ENCODE measurements around the gene TNFSF10.
"Not testable (repeated sequence)": the region's sequence is repeated elsewhere in the genome, so short reads cannot be mapped to it uniquely, and the experiment has no call there.

The TNFSF10 gene

DNA sequence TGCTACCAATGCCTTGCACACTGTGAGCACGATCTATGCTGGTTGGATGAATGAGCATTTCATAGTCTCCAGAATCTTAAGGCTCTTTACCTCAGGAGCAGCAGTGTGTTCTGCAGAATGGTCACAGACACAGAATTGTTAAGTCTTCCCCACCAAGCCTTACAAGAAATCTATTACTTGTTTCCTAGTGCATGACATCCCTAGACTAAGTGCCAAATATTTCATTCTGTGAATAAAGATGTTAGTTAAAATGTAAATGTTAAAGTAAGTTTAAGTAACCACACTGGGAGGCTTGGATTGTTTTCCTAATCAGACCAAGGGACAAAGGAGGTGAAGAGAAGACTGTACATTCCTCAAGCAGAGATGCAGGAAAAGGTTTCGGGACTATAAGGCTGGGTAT lies 4.1 kb upstream of the TNFSF10 start:
- Histone ChIP-seq H3K27me3 (replicated peaks; ENCODE audit: control insufficient read depth, insufficient read depth, low read length) (no peaks in the 10 kb centered on the region), H3K36me3 (ENCODE audit: control insufficient read depth, insufficient read depth, low read length, severe bottlenecking) (no peaks in the 10 kb centered on the region), H3K4me1 (ENCODE audit: control insufficient read depth, insufficient read depth, low read length) (peaks cover 24% of the 10 kb centered on the region), H3K9me3 (ENCODE audit: control insufficient read depth, low read length) (no peaks in the 10 kb centered on the region), H3K9ac (ENCODE audit: low read length) (no peak overlapping the region), H3K4me3 (ENCODE audit: low read length) (no peak overlapping the region)
- no peak for DNase-seq (ENCODE audit: low read depth)

DNA sequence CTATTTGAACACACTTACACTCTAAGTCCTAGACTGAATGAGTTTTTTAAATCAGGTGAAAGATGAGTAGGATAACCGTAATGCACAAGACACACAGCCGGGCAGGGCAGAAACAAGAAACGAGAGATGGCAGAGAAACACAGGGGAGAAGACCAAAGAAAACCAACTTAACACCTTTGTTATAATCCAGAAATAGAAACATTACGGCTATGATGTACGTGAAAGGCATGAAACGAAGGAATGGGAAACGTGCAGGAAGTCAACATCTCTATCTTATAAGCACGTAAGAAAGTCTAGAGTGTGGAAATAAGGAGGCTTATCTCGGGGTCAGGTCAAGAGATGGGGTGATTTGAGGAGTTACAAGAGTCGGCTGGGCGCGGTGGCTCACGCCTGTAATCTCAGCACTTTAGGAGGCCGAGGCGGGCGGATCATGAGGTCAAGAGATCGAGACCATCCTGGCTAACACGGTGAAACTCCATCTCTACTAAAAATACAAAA lies 1.9 kb upstream of the TNFSF10 start:
- no peaks in the 10 kb centered on the region for H3K27me3 ChIP-seq (replicated peaks; ENCODE audit: control insufficient read depth, insufficient read depth, low read length)
- no peaks in the 10 kb centered on the region for H3K9me3 ChIP-seq (ENCODE audit: control insufficient read depth, low read length)
- peaks cover 22% of the 10 kb centered on the region for H3K4me1 ChIP-seq (ENCODE audit: control insufficient read depth, insufficient read depth, low read length)
- no peak overlapping the region for H3K4me3 ChIP-seq (ENCODE audit: low read length)
- DNase-seq (ENCODE audit: low read depth), result no peak
- H3K9ac ChIP-seq (ENCODE audit: low read length), result no peak overlapping the region
- no peaks in the 10 kb centered on the region for H3K36me3 ChIP-seq (ENCODE audit: control insufficient read depth, insufficient read depth, low read length, severe bottlenecking)

DNA sequence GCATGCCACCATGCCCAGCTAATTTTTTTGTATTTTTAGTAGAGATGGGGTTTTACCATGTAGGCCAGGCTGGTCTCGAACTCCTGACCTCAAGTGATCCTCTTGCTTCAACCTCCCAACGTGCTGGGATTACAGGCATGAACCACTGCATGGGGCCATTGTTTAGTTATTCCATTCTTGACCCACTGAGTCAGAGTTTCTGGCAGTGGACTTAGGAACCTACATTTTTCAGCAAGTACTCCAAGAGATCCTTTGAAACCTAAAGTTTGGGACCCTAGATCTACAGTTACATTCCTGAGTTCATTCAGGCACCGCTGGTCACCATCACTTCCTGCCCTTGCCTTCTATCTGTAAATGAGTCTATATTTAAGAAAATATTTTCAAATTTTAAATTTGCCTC lies 1.4 kb upstream of the TNFSF10 start:
- Histone ChIP-seq H3K4me3 (ENCODE audit: low read length) (no peak overlapping the region), H3K9me3 (ENCODE audit: control insufficient read depth, low read length) (no peaks in the 10 kb centered on the region), H3K36me3 (ENCODE audit: control insufficient read depth, insufficient read depth, low read length, severe bottlenecking) (no peaks in the 10 kb centered on the region), H3K9ac (ENCODE audit: low read length) (no peak overlapping the region), H3K4me1 (ENCODE audit: control insufficient read depth, insufficient read depth, low read length) (peaks cover 24% of the 10 kb centered on the region), H3K27me3 (replicated peaks; ENCODE audit: control insufficient read depth, insufficient read depth, low read length) (no peaks in the 10 kb centered on the region)
- no peak for DNase-seq (ENCODE audit: low read depth)

DNA sequence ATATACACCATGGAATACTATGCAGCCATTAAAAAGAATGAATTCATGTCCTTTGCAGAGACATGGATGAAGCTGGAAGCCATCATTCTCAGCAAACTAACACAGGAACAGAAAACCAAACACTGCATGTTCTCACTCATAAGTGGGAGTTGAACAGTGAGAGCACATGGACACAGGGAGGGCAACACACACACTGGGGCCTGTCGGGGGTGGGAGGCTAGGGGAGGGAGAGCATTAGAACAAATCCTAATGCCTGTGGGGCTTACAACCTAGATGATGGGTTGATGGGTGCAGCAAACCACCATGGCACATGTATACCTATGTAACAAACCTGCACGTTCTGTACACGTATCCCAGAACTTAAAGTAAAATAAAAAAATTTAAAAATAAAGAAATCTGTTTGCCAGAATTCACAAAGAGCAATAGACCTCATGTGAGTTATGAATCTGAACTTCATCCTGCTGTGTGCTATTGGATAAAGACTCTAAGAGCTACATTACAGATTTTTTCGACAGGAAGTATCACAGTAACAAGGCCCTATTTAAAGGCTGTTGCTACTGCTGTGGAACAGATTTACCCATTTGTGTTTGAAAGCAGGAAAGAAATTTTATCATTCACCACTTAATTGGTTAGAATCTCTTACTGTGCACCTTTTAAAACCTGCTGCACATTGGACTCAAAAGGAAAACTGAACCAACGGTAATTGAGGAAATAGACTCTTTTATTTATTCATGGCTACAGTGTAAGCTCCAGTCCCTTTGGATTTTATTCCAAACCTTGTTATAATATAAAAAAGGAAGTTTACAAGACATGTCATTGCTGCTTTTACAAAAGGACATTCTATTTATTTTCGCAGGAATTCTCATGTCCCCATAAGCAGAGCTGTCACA lies 1.1 kb downstream of the TNFSF10 start:
- peaks cover 30% of the 10 kb centered on the region for H3K4me1 ChIP-seq (ENCODE audit: control insufficient read depth, insufficient read depth, low read length)
- H3K4me3 ChIP-seq (ENCODE audit: low read length), result peak overlapping the region; percentile 76
- not testable (repeated sequence) for H3K9me3 ChIP-seq (ENCODE audit: control insufficient read depth, low read length); DNase-seq (ENCODE audit: low read depth); H3K36me3 ChIP-seq (ENCODE audit: control insufficient read depth, insufficient read depth, low read length, severe bottlenecking); H3K27me3 ChIP-seq (replicated peaks; ENCODE audit: control insufficient read depth, insufficient read depth, low read length)
- peak overlapping the region; percentile 74 for H3K9ac ChIP-seq (ENCODE audit: low read length)

DNA sequence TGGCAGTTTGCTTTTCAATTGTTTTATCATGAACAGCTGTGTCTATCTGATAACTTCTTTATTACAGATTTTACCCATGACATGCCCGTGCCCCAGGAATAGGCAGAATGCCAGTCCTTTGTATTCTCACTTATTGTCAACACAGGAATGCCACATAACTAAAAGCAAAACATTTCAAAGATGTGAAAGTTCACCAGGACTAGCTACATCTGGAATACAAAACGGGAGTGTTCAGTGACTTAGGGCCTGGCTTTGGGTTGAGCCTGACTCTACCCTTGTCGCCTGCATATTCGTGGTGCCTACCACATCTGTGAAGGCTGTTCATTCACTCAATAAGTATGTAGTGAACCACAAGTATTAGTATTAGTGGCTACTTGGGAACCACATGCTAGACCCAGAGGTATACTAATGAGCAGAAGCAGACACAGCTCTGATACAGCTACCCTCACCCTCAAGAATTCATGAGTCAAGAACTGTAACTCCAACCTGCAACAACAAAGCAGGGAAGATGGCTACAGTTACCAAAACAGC lies 2.9 kb downstream of the TNFSF10 start:
- Histone ChIP-seq H3K27me3 (replicated peaks; ENCODE audit: control insufficient read depth, insufficient read depth, low read length) (no peaks in the 10 kb centered on the region), H3K4me3 (ENCODE audit: low read length) (no peak overlapping the region), H3K9me3 (ENCODE audit: control insufficient read depth, low read length) (no peaks in the 10 kb centered on the region), H3K36me3 (ENCODE audit: control insufficient read depth, insufficient read depth, low read length, severe bottlenecking) (no peaks in the 10 kb centered on the region), H3K4me1 (ENCODE audit: control insufficient read depth, insufficient read depth, low read length) (peaks cover 40% of the 10 kb centered on the region), H3K9ac (ENCODE audit: low read length) (no peak overlapping the region)
- DNase-seq (ENCODE audit: low read depth), result no peak

DNA sequence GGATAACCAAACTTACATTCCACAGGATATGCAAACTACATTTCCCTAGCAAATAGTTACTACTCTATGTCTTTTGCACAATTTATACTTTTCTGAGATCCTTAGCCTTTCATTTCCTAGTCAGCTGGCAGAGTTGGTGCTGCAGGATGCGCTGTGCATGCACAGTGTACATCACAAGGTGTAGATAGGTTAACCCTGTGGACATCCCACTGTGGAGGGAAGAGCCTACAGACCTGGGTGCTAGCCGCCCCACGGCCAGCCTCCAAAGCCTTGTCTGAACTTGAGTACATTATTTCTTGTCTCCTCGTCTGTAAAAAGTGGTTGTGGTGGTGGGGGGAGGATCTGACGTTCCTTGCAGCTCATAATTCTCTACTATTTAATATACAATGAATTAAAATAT lies 3.5 kb downstream of the TNFSF10 start:
- H3K4me1 ChIP-seq (ENCODE audit: control insufficient read depth, insufficient read depth, low read length), result peaks cover 38% of the 10 kb centered on the region
- no peak overlapping the region for H3K9ac ChIP-seq (ENCODE audit: low read length)
- no peaks in the 10 kb centered on the region for H3K9me3 ChIP-seq (ENCODE audit: control insufficient read depth, low read length)
- no peaks in the 10 kb centered on the region for H3K27me3 ChIP-seq (replicated peaks; ENCODE audit: control insufficient read depth, insufficient read depth, low read length)
- no peak for DNase-seq (ENCODE audit: low read depth)
- H3K36me3 ChIP-seq (ENCODE audit: control insufficient read depth, insufficient read depth, low read length, severe bottlenecking), result no peaks in the 10 kb centered on the region
- no peak overlapping the region for H3K4me3 ChIP-seq (ENCODE audit: low read length)

DNA sequence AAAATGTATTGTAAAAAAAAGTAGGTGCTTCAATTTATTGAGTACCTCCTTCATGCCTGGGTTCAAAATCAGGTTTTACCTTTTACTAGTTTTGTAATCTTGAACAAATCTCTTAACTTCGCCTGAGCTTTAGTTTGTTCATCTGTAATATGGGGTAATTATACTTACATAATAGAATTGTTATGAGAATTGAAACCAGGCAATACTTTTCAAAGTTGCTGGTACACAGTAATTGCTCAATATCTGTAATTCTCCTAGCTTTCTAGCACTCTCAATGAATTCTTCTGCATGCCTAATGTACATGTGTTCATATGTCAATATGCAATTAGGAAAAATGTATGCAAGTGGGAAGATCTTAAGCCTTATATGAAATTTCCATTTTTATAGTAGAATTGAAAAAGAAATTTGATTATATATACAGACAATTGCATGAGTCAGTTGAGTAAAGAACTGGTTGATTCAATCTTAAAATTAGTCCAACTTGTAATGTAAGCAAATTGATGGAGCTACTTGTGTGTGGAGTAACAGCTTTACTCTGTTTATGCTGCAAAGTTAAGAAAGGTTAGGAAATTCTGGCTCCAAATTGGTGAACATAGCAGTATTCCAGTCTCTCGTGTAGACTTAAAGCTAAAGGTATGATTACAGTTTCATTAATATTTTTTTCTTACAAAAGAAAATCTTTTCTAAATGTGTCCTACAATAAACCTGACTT lies 4.1 kb downstream of the TNFSF10 start:
- Histone ChIP-seq H3K9me3 (ENCODE audit: control insufficient read depth, low read length) (no peaks in the 10 kb centered on the region), H3K4me1 (ENCODE audit: control insufficient read depth, insufficient read depth, low read length) (peaks cover 36% of the 10 kb centered on the region), H3K4me3 (ENCODE audit: low read length) (no peak overlapping the region), H3K9ac (ENCODE audit: low read length) (no peak overlapping the region), H3K36me3 (ENCODE audit: control insufficient read depth, insufficient read depth, low read length, severe bottlenecking) (no peaks in the 10 kb centered on the region), H3K27me3 (replicated peaks; ENCODE audit: control insufficient read depth, insufficient read depth, low read length) (no peaks in the 10 kb centered on the region)
- no peak for DNase-seq (ENCODE audit: low read depth)

DNA sequence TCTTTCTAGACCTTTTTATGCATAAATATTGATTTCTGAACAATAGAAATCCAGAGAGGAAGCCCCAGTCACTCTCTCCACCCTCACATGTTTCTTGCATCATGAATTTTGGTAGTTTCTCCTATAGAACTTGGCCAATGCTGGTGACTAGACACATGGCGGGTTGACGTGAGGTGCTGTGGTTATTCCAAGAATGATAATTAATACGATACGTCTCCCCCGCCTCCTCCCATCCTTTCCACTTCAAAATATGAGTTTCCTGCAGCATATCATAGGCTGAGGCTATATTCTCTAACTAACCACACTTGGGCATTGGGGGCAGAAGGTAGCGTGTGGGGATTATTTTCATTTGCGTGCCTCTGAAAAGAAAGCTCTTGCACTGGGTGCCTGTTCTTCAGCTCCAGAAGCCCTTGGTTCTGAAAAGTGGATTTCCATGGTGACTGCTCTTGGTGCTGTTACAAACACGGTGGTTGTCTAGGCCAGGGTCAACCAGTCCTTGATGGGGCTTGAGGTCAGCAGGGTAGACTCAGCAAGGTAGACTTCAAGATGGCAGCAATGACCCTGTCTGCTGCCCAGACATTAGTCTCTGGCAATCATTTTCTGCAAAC lies 5.3 kb downstream of the TNFSF10 start:
- H3K4me3 ChIP-seq (ENCODE audit: low read length), result no peak overlapping the region
- no peaks in the 10 kb centered on the region for H3K27me3 ChIP-seq (replicated peaks; ENCODE audit: control insufficient read depth, insufficient read depth, low read length)
- H3K9ac ChIP-seq (ENCODE audit: low read length), result no peak overlapping the region
- H3K4me1 ChIP-seq (ENCODE audit: control insufficient read depth, insufficient read depth, low read length), result peaks cover 29% of the 10 kb centered on the region
- no peak for DNase-seq (ENCODE audit: low read depth)
- no peaks in the 10 kb centered on the region for H3K9me3 ChIP-seq (ENCODE audit: control insufficient read depth, low read length)
- H3K36me3 ChIP-seq (ENCODE audit: control insufficient read depth, insufficient read depth, low read length, severe bottlenecking), result no peaks in the 10 kb centered on the region

DNA sequence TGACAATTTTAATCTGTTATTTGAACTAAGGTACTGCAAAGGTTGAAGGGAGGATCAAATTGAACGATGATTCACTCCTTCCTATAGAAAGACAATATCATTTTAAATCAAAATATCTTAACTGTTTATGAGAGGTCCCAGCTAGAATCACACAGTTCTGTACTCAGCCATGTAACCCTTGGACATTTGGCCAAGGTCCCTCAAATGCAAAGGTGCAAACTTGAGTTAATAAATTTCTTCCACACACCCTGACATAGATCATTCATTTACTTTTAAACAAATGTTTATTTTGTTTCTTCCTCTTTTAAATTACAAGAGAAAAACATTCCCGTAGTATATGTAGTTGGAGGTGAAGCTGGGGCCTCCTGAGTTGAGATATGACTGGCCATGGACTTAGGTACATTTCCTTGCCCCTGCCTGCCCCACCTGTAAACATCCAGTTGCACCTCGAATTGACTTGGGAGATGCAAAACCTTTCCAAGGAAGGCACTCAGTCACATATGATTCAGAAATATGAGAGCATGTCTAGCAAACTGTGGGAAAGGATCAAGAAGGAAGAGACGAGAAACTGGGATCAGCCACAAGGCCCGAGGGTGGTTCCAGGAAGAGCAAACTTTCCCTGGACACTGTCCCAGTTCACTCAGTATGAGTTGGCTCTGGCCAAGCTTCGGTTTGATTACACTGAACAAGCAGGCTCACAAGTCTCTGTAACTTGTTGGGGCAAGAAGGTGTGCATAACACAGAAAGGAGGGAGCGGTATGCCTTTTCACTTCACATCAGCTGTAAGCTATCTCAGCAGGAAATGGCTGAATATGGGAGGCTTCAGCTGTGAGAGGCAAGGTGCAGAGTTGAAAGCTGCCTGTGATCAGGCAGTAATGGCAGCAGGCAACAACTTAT lies 6.7 kb downstream of the TNFSF10 start:
- H3K9me3 ChIP-seq (ENCODE audit: control insufficient read depth, low read length), result no peaks in the 10 kb centered on the region
- no peaks in the 10 kb centered on the region for H3K27me3 ChIP-seq (replicated peaks; ENCODE audit: control insufficient read depth, insufficient read depth, low read length)
- H3K9ac ChIP-seq (ENCODE audit: low read length), result no peak overlapping the region
- peak; percentile 52 for DNase-seq (ENCODE audit: low read depth)
- H3K36me3 ChIP-seq (ENCODE audit: control insufficient read depth, insufficient read depth, low read length, severe bottlenecking), result no peaks in the 10 kb centered on the region
- peaks cover 23% of the 10 kb centered on the region for H3K4me1 ChIP-seq (ENCODE audit: control insufficient read depth, insufficient read depth, low read length)
- no peak overlapping the region for H3K4me3 ChIP-seq (ENCODE audit: low read length)

DNA sequence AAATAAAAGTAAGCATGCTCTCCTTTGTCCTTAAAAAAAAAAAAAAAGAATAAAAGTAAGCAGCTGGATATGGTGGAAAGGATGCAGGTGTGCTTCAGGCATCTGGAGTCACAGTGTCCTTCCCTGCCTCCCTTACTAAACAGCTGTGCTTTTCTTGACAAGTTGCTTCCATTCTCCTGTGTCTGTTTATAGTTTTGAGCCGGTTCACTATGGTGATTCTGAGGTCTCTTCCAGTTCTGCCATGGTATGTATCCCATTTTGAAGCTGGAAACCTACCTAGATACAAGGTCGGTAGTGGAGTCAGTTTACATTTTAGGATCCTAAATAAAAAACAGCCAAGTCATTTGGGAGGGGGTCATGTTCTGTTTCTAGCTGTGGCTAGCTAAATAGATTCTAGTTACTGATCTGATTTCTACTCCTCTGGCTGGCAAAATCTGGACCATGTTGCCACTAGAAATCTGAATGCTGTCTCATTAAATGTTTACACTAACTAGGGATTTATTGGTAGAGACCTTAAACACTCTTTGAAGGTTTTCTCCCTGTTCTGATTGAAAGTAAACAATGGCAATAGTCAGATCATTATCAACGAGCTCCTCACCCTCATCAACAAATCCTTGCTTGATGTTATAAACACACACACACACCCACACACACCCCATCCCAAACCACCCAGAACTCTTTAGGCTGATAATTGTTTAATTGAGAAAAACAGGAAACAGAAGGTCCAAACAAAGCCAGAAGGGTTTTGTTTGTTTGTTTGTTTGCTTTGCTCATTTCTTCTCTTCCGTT lies 7.9 kb downstream of the TNFSF10 start:
- H3K27me3 ChIP-seq (replicated peaks; ENCODE audit: control insufficient read depth, insufficient read depth, low read length), result no peaks in the 10 kb centered on the region
- H3K4me1 ChIP-seq (ENCODE audit: control insufficient read depth, insufficient read depth, low read length), result peaks cover 19% of the 10 kb centered on the region
- no peak for DNase-seq (ENCODE audit: low read depth)
- no peaks in the 10 kb centered on the region for H3K36me3 ChIP-seq (ENCODE audit: control insufficient read depth, insufficient read depth, low read length, severe bottlenecking)
- H3K9ac ChIP-seq (ENCODE audit: low read length), result no peak overlapping the region
- H3K4me3 ChIP-seq (ENCODE audit: low read length), result no peak overlapping the region
- no peaks in the 10 kb centered on the region for H3K9me3 ChIP-seq (ENCODE audit: control insufficient read depth, low read length)

Data from adipocyte (in vitro differentiated cells).